RWPE2 (cell line): ENCODE data around the gene SLC1A5.

Experiments used
- ATAC-seq: fragments of 200-7000 bp; cut with Tn5 transposase; 3 replicates; pipeline ENCODE4 v1.9.1; 2021; ENCODE audit warnings: low read depth
- DNase-seq: peaks from one replicate; pipeline ENCODE4 v3.0.0-alpha.2; 2020; ENCODE audit warnings: low spot score
- H3K27ac ChIP-seq: fragments of 450-650 bp; 2 replicates; pipeline ENCODE4 v1.5.1; 2017; ENCODE audit warnings: mild to moderate bottlenecking; ENCODE audit not compliant: poor library complexity, severe bottlenecking
- H3K27me3 ChIP-seq: fragments of 250-450 bp; sonication (Bioruptor Pico); 2 replicates; pipeline ENCODE4 v1.5.1; 2021; ENCODE audit warnings: mild to moderate bottlenecking, moderate library complexity; ENCODE audit not compliant: insufficient read depth, poor library complexity, severe bottlenecking
- H3K36me3 ChIP-seq: fragments of 250-450 bp; sonication (Bioruptor Pico); 2 replicates; pipeline ENCODE4 v1.5.1; 2020; ENCODE audit warnings: low read depth, mild to moderate bottlenecking, moderate library complexity
- H3K4me1 ChIP-seq: fragments of 250-450 bp; sonication (Bioruptor Pico); 2 replicates; pipeline ENCODE4 v1.5.1; 2021; ENCODE audit warnings: mild to moderate bottlenecking, moderate library complexity; ENCODE audit not compliant: insufficient read depth, poor library complexity, severe bottlenecking
- H3K4me3 ChIP-seq: fragments of 250-450 bp; sonication (Bioruptor Pico); 2 replicates; pipeline ENCODE4 v1.5.1; 2021; ENCODE audit warnings: mild to moderate bottlenecking, moderate library complexity; ENCODE audit not compliant: severe bottlenecking
- H3K9me3 ChIP-seq: fragments of 250-450 bp; sonication (Bioruptor Pico); 2 replicates; pipeline ENCODE4 v1.5.1; 2021; ENCODE audit warnings: mild to moderate bottlenecking, moderate library complexity; ENCODE audit not compliant: severe bottlenecking
- TF ChIP-seq, protein P1 (sequence below): fragments of 450-650 bp; IDR thresholded peaks from one replicate; pipeline ENCODE4 v1.5.1; 2017; ENCODE audit warnings: mild to moderate bottlenecking, moderate library complexity; ENCODE audit not compliant: poor library complexity, severe bottlenecking

SLC1A5 gene

DNA sequence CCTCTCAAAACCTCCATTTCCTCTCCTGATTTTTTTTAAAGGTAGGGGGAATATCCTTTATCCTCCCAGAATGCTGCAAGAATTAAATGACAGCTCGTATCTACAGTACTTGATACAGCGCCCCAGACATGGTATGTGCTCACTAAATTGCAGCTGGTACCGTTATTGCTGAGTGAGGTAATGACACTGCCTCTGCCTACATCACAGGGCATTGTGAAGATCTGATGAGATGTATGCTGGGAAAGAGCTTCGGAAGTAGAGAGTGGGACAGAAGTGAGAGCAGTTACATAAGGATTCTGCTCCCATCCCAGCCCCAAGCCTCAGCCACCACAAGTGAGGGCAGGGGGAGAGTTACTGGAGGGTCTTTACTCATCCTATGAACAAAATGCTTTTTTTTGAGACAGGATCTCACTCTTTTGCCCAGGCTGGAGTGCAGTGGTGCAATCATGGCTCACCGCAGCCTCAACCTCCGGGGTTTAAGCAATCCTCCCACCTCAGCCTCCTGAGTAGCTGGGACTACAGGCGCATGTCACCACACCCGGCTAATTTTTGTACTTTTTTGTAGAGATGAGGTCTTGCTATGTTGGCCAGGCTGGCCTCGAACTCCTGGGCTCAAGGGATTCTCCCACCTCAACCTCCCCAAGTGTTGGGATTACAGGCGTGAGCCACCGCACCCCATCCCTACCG lies 44.2 kb downstream of the SLC1A5 start:
- H3K4me1 ChIP-seq = no peaks in the 10 kb centered on the region
- peaks cover 47% of the 10 kb centered on the region for H3K36me3 ChIP-seq
- TF ChIP-seq, protein P1, sequence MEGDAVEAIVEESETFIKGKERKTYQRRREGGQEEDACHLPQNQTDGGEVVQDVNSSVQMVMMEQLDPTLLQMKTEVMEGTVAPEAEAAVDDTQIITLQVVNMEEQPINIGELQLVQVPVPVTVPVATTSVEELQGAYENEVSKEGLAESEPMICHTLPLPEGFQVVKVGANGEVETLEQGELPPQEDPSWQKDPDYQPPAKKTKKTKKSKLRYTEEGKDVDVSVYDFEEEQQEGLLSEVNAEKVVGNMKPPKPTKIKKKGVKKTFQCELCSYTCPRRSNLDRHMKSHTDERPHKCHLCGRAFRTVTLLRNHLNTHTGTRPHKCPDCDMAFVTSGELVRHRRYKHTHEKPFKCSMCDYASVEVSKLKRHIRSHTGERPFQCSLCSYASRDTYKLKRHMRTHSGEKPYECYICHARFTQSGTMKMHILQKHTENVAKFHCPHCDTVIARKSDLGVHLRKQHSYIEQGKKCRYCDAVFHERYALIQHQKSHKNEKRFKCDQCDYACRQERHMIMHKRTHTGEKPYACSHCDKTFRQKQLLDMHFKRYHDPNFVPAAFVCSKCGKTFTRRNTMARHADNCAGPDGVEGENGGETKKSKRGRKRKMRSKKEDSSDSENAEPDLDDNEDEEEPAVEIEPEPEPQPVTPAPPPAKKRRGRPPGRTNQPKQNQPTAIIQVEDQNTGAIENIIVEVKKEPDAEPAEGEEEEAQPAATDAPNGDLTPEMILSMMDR = no peak
- ATAC-seq = no peak
- DNase-seq = no peak
- no peak overlapping the region for H3K27ac ChIP-seq
- no peaks in the 10 kb centered on the region for H3K27me3 ChIP-seq
- no peaks in the 10 kb centered on the region for H3K9me3 ChIP-seq
- no peak overlapping the region for H3K4me3 ChIP-seq

DNA sequence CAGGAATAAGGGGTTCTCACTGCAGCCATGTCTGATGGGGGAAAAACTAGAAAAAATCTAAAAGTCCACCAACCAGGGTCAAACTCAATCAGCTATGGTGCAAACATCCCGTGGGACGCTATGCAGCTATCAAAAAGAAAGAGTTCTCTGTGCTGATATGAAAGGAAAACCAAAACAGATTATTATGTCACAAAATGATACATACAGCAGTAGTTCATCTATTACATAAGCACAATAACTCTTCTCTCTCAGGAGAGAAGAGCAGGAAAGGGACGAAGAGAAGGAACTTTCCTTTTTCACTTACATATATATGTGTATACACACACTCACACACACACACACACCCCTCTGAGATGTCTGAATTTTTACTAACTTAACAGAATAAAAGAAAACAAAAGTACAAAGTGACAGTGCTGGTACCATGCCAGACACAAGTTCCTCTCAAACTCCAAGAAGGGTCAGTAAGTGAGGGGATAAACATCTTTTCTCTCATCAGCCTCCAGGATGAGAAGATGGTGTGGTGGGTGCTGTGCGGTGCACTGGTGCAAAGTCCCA lies 45.4 kb downstream of the SLC1A5 start:
- Histone ChIP-seq H3K27me3 (no peaks in the 10 kb centered on the region), H3K4me1 (no peaks in the 10 kb centered on the region), H3K27ac (no peak overlapping the region), H3K36me3 (peaks cover 50% of the 10 kb centered on the region), H3K4me3 (no peak overlapping the region), H3K9me3 (no peaks in the 10 kb centered on the region)
- ATAC-seq = no peak
- TF ChIP-seq, protein P1 = no peak
- DNase-seq = no peak

DNA sequence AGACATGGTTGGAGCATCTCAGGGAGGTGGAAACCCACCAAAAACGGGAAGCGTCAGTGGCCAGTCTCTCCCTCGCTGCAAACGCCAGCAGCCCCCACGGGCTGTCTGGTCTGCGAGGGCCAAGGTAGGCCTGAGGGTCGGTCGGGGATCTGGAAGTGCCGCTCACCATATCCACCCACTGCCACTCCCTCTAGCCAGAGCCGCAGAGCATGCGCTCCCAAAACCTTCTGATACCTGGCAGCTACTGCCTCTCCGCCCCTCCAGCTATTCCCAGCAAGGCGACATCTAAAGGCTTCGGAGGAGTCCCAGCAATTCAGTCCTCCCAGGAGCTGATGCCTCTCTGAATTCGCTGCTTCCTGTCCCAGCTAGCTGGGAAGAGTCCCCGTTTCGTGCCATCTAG lies 46.9 kb downstream of the SLC1A5 start:
- H3K4me1 ChIP-seq = no peaks in the 10 kb centered on the region
- no peaks in the 10 kb centered on the region for H3K9me3 ChIP-seq
- H3K36me3 ChIP-seq = peaks cover 61% of the 10 kb centered on the region
- TF ChIP-seq, protein P1 = no peak
- no peak for ATAC-seq
- no peak overlapping the region for H3K27ac ChIP-seq
- H3K27me3 ChIP-seq = no peaks in the 10 kb centered on the region
- DNase-seq = no peak
- no peak overlapping the region for H3K4me3 ChIP-seq

DNA sequence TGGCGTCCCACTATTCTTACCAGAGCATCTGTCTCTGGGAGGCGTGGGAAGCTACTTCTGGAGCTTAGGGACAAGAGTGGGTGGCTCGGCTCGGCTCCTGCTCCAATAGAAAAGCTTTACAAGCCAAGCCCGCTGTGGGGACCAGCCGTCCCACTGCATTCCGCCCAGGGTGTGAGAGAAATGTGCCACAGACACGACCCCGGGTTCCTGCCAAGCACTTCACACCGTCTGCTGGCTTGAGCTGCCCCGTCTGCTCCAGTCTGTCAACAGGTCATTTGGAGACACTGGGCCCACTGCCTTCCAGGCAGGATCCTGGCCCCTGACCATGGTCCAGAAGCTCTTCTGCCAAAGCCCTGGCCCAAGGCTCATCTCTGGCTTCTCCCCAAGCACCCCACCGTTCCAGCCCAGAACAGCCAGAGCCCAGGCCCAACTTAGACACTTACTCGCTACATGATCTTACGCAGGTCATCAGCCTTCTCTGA lies 49.1 kb downstream of the SLC1A5 start:
- H3K4me1 ChIP-seq = no peaks in the 10 kb centered on the region
- H3K27me3 ChIP-seq = no peaks in the 10 kb centered on the region
- no peaks in the 10 kb centered on the region for H3K9me3 ChIP-seq
- DNase-seq = no peak
- H3K4me3 ChIP-seq = no peak overlapping the region
- TF ChIP-seq, protein P1 = no peak
- ATAC-seq = no peak
- H3K27ac ChIP-seq = no peak overlapping the region
- H3K36me3 ChIP-seq = peaks cover 80% of the 10 kb centered on the region

DNA sequence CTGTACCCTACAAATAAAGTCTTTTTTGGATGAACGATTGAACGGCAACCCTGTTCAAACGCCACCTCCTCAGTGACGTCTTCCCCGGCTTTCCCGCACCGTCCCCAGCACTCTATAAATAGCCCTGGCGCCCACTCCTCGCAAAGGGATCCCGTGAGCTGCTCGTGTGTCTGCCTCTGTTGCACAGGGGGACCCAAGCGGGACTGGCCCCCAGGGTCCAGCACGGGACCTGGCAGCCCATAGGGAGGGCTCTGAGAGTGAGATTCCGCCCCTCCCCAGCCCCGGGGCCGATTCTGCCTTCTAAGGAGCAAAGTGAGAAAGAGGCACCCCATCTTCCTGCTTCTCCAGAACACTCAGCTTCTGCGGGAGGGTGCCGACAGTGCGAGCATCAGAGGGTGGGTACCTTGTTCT lies 50.6 kb downstream of the SLC1A5 start:
- peaks cover 84% of the 10 kb centered on the region for H3K36me3 ChIP-seq
- no peak overlapping the region for H3K27ac ChIP-seq
- peak; percentile 44 for DNase-seq
- ATAC-seq = no peak
- no peaks in the 10 kb centered on the region for H3K9me3 ChIP-seq
- H3K4me1 ChIP-seq = no peaks in the 10 kb centered on the region
- TF ChIP-seq, protein P1 = no peak
- H3K4me3 ChIP-seq = no peak overlapping the region
- H3K27me3 ChIP-seq = no peaks in the 10 kb centered on the region
